OCI-LY3 (cell line): Measurements from ENCODE around the gene PRPF19.

Experiments
- CTCF ChIP-seq: fragments of 200-600, 300-600 bp; sonication (generic); IDR thresholded peaks from 2 replicates; pipeline ENCODE4 v1.5.1; 2014; ENCODE audit warnings: antibody characterized with exemption, low read length, low read depth
- EZH2phosphoT487 ChIP-seq: fragments of 200-600 bp; shearing (Covaris generic); IDR thresholded peaks from 2 replicates; pipeline ENCODE4 v1.6.1; 2018; ENCODE audit warnings: antibody characterized with exemption, mixed run types, low read depth

- no peak for TF ChIP-seq EZH2phosphoT487
- no peak for TF ChIP-seq CTCF
Measured at GRCh38 chr11:60946601-60947264, 40.3 kb upstream of the PRPF19 start.
